NCI-H2171 treated with DMSO at 0.1 percent for 48 hours (cell line): ENCODE measurements around the gene MT1E.

ENCODE experiments used
- DNase-seq: peaks from one replicate; lab custom pipeline; 2025; lab: John Stamatoyannopoulos, UW

The MT1E gene

GRCh38 chr16:56626685-56627084, 1.1 kb downstream of the MT1E start:
- DNase-seq: no peak

DNA sequence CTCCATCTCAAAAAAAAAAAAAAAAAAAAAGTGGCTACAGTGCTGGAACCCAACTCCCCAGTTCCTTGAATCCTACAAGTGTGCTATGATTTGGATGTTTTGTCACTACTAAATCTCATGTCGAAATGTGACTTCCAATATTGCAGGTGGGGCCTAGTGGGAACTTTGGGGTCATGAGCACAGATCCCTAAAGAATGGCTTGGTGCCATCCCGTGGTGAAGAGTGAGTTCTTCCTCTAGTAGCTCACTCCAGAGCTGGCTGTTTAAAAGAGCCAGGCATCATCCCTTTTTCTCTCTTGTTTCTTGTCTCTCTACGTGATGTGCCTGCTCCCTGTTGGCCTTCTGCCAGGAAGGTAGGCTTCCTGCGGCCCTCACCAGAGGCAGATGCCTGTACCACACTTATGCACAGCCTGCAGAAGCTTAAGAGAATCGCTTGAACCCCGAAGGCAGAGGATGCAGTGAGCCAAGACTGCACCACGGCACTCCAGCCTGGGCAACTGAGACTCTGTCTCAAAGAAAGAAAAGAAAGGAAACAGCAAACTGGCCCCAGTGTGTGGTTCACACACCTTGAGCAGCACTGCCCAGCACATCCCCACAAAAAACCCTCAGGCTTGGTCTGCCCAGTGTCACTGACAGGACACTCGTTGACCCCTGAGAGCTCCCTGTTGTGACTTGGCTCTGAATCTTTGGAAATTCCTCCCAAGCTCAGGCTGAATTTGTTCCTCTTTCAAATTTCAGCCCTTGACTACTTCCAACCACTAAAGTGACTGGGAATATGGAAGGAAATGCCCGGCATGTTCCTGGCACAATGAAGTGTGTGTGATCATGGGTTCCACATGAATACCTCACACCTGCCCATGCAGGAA, 3.1 kb downstream of the MT1E start:
- no peak for DNase-seq

DNA sequence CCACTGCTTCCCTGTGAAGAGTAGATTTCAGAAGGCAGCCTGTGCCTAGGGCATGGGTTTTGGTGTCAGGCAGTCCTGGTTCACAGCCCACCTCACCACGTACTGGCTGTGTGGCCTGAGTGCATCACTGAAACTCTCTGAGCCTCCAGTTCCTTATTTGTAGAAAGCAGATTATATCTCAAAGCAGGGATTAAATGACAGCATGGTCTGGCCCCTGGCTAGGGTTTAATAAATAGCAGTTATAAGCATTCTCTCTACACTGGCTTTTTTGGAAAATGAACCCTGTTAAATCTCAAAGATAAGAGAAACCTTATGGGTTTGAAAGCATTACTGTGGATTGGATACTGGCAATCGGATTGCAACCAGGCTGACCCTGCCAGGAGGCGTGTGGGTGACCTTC, 4.0 kb downstream of the MT1E start:
- no peak for DNase-seq

GRCh38 chr16:56630134-56630533, 4.6 kb downstream of the MT1E start:
- no peak for DNase-seq

DNA sequence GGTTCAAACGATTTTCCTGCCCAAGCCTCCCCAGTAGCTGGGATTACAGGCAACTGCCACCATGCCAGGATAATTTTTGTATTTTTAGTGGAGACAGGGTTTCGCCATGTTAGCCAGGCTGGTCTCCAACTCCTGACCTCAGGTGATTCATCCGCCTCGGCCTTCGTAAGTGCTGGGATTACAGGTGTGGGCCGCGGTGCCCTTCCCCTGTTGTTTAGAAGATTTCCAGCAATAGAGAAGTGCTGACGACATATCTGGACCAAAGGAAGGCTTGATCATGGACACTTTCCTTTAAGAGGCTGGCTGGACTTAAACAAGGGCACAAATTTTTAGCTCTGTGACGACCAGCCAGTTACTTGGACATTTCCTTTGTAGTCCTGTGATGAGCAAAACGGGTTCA, 5.6 kb downstream of the MT1E start:
- DNase-seq: no peak

- DNase-seq: no peak
Measured at GRCh38 chr16:56631832-56632155, 6.2 kb downstream of the MT1E start.

DNA sequence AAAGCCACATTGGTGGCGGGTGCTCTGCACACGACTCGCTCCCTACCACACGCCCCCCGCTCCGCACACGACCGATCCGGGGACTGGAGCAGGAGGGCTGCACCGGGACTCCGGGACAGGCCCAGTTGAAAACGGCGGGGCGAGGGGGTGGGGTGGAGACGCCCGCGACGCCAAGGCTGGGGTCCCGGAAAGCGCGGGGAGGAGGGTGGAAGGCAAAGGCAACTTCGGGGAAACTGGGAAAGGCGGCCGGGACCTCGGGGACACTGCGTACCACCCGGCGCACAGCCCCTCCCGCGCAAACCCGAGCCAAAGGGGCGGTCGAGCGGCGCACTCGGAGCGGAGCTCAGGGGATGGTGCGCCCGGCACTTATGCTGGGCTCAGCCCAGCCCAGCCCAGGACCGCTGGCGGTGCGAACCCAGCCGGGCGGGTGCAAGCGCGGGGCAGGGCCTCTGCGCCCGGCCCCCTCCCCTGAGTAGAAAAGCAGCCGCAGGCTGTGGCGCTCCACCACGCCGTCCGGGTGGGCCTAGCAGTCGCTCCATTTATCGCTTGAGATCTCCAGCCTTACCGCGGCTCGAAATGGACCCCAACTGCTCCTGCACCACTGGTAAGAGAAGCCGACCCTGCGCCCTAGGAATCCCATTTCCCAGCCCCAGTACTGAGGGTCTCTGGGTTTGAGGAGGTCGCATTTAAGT, 6.7 kb downstream of the MT1E start, which contains the start of gene MT1M:
Gene MT1M (plus strand): TSS at position 504 of the 692 bp plus-strand sequence. CDS start 73 bp downstream, at position 577.
- no peak for DNase-seq

DNA sequence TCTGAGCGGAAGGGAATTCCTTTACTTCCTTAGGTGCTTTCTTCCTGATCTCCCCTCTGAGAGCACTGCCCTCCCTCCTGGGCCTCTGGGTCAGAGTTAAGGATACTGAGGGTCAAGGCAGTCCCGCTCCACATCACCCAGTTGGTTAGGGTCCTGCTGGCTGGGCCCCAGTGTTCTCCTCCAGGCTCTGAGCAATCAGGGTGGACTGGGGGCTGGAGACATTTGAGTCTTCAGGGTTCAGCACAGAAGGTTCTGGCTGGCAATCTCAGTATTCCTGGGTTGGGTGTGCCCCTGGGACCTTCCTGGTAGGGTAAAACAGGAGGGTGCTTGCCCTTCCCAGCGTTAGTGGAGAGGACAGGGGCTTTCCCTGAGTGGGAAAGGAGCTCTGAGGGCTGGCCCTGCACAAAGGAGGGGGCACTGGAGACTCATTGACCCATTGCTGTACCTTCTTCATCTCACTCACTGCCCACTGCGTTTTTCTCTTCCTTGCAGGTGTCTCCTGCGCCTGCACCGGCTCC, 7.3 kb downstream of the MT1E start:
- DNase-seq: no peak

DNA sequence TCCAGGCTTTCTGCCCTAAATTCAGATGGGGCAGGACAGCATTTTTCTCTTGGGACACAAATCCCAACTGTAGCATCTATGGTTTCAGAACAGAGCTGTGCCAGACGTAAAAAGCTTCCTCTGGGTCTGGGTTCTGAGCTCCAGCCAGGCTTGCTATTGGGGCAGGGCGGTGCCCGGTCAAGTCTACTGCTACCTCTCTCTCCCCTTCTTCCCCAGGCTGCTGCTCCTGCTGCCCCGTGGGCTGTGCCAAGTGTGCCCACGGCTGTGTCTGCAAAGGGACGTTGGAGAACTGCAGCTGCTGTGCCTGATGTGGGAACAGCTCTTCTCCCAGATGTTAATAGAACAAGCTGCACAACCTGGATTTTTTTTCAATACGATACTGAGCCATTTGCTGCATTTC, 8.0 kb downstream of the MT1E start:
- no peak for DNase-seq

- no peak for DNase-seq
Measured at GRCh38 chr16:56634715-56635440, 9.3 kb downstream of the MT1E start.

GRCh38 chr16:56635441-56635967, 9.9 kb downstream of the MT1E start:
- DNase-seq: no peak

DNA sequence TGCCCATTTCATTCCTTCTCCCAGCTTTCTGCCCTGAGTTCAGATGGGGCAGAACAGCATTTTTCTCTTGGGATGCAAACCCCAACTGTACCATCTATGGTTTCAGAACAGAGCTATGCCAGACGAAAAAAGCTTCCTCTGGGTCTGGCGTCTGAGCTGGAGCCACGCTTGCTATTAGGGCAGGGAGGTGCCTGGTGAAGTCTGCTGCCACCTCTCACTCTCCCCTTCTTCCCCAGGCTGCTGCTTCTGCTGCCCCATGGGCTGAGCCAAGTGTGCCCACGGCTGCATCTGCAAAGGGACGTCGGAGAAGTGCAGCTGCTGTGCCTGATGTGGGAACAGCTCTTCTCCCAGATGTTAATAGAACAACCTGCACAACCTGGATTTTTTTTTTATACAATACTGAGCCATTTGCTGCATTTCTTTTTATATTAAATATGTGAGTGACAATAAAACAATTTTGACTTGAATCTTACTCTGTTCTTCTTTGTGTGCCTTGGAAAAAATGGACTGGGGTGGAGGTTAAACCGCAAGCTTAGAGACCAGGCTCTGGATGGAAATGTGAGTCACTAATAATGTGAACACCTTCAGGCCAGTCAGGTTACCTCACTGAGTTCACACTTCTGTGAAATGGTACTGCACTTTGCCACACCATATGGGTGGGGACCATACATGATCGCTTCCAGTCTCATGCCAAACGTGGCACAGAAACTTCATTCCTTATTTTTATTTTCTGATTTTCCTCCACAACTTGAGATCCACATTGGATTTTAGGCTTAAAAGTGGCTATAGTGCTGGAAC, 11.2 kb downstream of the MT1E start:
- DNase-seq: no peak

GRCh38 chr16:56637814-56638750, 12.5 kb downstream of the MT1E start, which contains the start of gene MT1A:
TSS of gene MT1A (plus strand) at chr16:56638666. CDS start at chr16:56638739, 73 bp downstream.
- DNase-seq: no peak

- no peak for DNase-seq
Measured at GRCh38 chr16:56639045-56639444, 13.5 kb downstream of the MT1E start.

DNA sequence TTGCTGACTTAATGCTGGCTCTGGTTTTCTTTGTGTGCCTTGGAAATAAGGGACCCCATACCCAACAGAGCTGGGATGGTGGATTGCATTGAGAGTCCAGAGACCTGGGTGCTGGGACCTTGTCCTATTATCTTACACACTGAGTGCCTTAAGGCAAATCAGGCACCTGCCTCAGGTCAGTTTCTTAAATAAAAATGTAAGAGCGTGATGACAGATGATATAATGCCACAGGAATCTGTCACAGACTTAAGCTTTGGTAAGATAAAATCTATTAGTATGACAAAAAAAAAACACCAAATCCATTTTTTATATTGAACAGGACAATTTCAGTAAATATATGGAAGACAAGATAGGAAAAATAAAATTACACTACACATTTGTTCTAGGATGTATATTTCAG, 14.5 kb downstream of the MT1E start:
- no peak for DNase-seq

GRCh38 chr16:56641166-56641565, 15.6 kb downstream of the MT1E start:
- DNase-seq: no peak

DNA sequence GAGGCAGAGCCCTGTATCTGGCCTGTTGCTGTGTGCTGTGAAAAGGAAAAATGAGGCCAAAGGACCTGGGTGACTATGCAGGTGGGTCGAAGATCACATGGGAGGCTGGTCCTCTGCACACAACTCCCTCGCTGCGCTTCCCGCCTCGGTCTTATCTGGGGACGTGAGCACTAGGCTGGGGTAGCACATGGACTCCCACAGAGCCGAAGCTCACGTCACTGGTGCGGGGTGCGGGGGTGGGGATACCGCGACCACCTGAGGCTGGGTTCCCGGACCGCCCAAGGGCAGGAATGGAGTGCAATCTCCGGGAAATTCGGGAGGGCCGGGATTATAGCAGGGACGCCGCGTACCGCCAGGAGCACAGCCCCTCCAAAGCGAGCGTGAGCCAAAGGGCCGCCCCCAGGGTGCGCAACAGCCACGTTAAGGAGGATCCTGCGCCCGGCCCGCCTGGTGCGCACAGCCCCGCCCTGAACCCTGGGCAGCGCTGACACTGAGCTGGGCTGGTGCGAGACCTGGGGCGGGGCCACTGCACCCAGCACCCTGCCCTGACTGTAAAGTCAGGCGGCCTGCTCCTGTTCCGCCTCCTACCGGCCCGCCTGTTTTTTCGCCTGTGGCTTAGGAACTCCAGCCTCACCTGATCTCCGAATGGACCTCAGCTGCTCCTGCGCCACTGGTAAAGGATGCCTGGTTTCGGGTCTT, 17.6 kb downstream of the MT1E start:
- DNase-seq: no peak

DNA sequence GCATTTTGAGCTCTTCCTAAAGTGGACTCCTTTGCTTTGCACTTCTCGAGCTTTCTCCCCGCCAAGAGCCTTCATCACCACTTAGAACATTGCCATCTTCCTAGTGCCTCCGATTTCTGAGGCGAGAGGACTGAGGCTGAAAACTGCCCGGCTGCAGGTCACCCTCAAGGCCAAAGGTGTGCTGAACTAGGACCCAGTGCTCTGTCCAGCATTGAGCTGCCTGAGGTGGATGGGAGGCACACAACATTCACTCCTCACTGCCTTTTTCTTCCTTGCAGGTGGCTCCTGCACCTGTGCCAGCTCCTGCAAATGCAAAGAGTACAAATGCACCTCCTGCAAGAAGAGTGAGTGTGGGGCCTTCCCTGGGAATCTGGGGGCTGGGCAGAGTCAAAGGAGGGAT, 18.3 kb downstream of the MT1E start:
- DNase-seq: no peak

GRCh38 chr16:56645311-56645710, 19.7 kb downstream of the MT1E start:
- DNase-seq: no peak

DNA sequence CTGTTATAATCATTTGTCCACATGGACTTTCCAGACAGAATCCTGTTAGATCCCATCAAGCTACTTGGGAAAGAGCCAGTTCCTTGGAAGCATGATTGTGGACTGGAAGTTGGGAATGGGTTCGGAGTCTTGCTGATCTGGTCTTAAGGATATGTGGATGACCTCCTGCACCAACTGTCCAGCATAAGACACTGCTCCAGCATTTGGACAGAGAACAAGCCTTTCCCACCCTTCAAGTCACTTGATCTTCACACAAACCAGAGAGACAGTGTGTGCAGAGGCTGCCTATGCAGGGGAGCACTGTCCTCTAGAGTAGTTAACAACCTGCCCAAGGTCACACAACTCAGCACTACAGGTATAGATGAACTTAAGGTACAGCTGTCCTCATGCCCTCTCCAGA, 20.3 kb downstream of the MT1E start:
- DNase-seq: no peak
